Measurements from ENCODE around the gene KTN1. TPM values are rescaled to one million over a fixed set of nuclear protein-coding genes. Genes with fewer than 3 reads are reported as not detected.

Gene KTN1
- total RNA-seq, 1 donor from 2014 or later, result 193 TPM

DNA sequence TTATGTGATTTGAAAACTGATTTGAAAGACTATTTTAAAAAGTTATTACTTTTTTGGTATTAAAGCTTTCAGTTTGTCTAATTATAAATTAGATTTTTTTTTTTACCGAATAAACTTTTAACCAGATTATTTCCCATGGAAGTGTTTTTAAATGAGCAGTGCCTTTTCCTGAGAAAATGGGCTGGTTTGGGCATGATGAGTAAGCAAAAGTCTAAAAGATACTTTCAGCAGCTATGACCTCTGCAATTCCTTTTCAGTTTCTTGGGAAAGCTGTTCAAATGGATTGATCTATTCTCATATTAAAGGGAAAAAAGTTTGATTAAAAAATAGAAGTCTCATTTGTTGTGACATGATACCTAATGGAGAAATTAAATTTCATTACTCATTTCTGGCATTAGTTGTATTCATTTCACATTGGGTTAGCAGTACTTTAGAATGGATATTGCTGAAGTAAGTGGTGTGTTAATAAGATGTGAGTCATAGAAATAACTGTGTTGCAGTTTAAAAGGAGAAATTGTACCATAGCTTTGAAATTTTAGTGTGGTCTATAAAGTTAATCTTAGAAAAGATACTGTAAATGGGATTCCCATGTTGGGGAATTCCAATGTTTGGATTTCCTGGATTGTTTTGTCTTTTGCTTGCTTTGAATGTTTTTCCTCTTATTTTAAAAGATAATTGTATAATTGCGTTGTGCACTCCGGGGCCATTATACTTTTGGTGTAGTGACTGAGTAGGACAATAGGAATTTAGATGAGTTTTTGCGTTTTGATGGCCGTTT is 21.0 kb downstream of the KTN1 start:
- no peak for FAIRE-seq
- peak overlapping the region; percentile 16 for H3K4me3 ChIP-seq (ENCODE audit: insufficient read depth, low read depth, low read length)
- Mint-ChIP-seq H3K36me3 (ENCODE audit: low read depth, unreplicated experiment) (no peaks in the 10 kb centered on the region), H3K27ac (ENCODE audit: unreplicated experiment) (peak overlapping the region; percentile 95), H3K4me1 (ENCODE audit: low read depth, unreplicated experiment) (peaks cover 25% of the 10 kb centered on the region), H3K9me3 (ENCODE audit: unreplicated experiment) (peaks cover 3% of the 10 kb centered on the region), H3K4me3 (ENCODE audit: unreplicated experiment) (peak overlapping the region; percentile 37), H3K27me3 (ENCODE audit: low read depth, unreplicated experiment) (no peaks in the 10 kb centered on the region)
- peak overlapping the region; percentile 64 for H3K9ac ChIP-seq (ENCODE audit: low read length)
- peak overlapping the region; percentile 89 for H3K27ac ChIP-seq (ENCODE audit: low read depth, low read length)
- H3K4me2 ChIP-seq (ENCODE audit: low read length), result peak overlapping the region; percentile 76
- no peaks in the 10 kb centered on the region for H3K9me3 ChIP-seq (ENCODE audit: insufficient read depth, low read depth, low read length)
- no peak overlapping the region for H2AFZ ChIP-seq (ENCODE audit: low read depth, low read length)
- peak; percentile 78 for DNase-seq (ENCODE audit: low read depth)
- H4K20me1 ChIP-seq (ENCODE audit: insufficient read depth, low read length), result peaks cover 16% of the 10 kb centered on the region
- TF ChIP-seq, protein P1, sequence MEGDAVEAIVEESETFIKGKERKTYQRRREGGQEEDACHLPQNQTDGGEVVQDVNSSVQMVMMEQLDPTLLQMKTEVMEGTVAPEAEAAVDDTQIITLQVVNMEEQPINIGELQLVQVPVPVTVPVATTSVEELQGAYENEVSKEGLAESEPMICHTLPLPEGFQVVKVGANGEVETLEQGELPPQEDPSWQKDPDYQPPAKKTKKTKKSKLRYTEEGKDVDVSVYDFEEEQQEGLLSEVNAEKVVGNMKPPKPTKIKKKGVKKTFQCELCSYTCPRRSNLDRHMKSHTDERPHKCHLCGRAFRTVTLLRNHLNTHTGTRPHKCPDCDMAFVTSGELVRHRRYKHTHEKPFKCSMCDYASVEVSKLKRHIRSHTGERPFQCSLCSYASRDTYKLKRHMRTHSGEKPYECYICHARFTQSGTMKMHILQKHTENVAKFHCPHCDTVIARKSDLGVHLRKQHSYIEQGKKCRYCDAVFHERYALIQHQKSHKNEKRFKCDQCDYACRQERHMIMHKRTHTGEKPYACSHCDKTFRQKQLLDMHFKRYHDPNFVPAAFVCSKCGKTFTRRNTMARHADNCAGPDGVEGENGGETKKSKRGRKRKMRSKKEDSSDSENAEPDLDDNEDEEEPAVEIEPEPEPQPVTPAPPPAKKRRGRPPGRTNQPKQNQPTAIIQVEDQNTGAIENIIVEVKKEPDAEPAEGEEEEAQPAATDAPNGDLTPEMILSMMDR (IDR thresholded peaks at IDR 0.05; ENCODE audit: insufficient read depth, low read depth, low read length), result no peak
- no peak for TF ChIP-seq EZH2 (IDR thresholded peaks at IDR 0.05; ENCODE audit: insufficient read depth, low read length)
- H3K36me3 ChIP-seq (ENCODE audit: insufficient read depth, low read length), result no peaks in the 10 kb centered on the region
- no peaks in the 10 kb centered on the region for H3K27me3 ChIP-seq (ENCODE audit: insufficient read depth, low read length)
- H3K79me2 ChIP-seq (ENCODE audit: insufficient read depth, low read length), result peaks cover 90% of the 10 kb centered on the region
- peaks cover 31% of the 10 kb centered on the region for H3K4me1 ChIP-seq (ENCODE audit: insufficient read depth, low read length)

DNA sequence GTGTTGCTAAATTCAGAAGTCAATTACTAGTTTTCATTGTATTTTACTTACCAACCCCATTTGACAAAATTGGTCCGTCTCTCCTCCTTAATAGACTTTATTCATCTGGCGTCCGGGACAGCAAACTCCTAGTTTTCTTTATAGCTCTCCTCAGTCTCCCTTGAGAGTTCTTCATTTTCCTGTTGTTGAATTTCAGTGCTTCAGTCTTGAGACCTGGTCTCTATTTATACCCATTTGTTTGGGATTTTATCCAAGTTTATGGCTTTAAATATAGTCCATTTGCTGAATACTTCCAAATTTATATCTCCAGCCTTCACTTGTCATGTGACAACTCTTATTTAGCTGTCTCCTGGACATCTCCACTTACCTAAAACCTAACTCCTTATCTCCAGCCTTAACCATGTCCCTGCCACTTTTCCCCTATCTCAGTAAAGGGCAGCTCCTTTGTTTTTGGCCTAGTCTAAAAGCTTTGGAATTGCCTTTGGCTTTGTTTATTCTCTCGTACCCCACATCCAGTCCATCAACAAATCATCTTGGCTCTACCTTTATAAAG is 23.5 kb downstream of the KTN1 start:
- Mint-ChIP-seq H3K36me3 (ENCODE audit: low read depth, unreplicated experiment) (no peaks in the 10 kb centered on the region), H3K4me3 (ENCODE audit: unreplicated experiment) (no peak overlapping the region), H3K27me3 (ENCODE audit: low read depth, unreplicated experiment) (no peaks in the 10 kb centered on the region), H3K9me3 (ENCODE audit: unreplicated experiment) (no peaks in the 10 kb centered on the region), H3K4me1 (ENCODE audit: low read depth, unreplicated experiment) (peaks cover 43% of the 10 kb centered on the region), H3K27ac (ENCODE audit: unreplicated experiment) (no peak overlapping the region)
- Histone ChIP-seq H2AFZ (ENCODE audit: low read depth, low read length) (no peak overlapping the region), H3K27ac (ENCODE audit: low read depth, low read length) (no peak overlapping the region), H3K36me3 (ENCODE audit: insufficient read depth, low read length) (no peaks in the 10 kb centered on the region), H3K4me3 (ENCODE audit: insufficient read depth, low read depth, low read length) (no peak overlapping the region), H4K20me1 (ENCODE audit: insufficient read depth, low read length) (peaks cover 20% of the 10 kb centered on the region), H3K4me2 (ENCODE audit: low read length) (no peak overlapping the region), H3K9me3 (ENCODE audit: insufficient read depth, low read depth, low read length) (no peaks in the 10 kb centered on the region), H3K79me2 (ENCODE audit: insufficient read depth, low read length) (peaks cover 92% of the 10 kb centered on the region), H3K4me1 (ENCODE audit: insufficient read depth, low read length) (peaks cover 32% of the 10 kb centered on the region), H3K27me3 (ENCODE audit: insufficient read depth, low read length) (no peaks in the 10 kb centered on the region), H3K9ac (ENCODE audit: low read length) (no peak overlapping the region)
- no peak for TF ChIP-seq EZH2 (IDR thresholded peaks at IDR 0.05; ENCODE audit: insufficient read depth, low read length)
- TF ChIP-seq, protein P1 (IDR thresholded peaks at IDR 0.05; ENCODE audit: insufficient read depth, low read depth, low read length), result no peak
- DNase-seq (ENCODE audit: low read depth) (no peak), FAIRE-seq (no peak)

DNA sequence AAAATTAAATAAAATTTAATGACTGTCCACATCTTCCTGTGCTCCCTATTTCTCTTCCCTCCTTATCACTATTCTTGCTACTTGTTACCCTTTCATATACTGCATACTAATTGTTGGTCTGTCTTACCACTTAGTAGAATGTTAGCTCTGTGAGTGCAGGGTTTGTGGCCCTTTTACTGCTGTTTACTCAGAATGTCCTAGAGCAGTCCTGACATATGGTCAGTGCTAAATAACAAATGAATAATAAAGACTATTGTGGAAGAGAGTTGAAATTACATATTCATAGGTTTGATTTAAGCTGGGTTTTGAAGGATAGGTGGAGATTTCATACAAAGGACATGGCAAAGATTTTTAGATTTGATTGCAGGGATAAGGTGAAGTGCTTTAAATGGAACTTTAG is 24.5 kb downstream of the KTN1 start:
- Histone ChIP-seq H2AFZ (ENCODE audit: low read depth, low read length) (no peak overlapping the region), H3K79me2 (ENCODE audit: insufficient read depth, low read length) (peaks cover 92% of the 10 kb centered on the region), H3K27me3 (ENCODE audit: insufficient read depth, low read length) (no peaks in the 10 kb centered on the region), H4K20me1 (ENCODE audit: insufficient read depth, low read length) (peaks cover 26% of the 10 kb centered on the region), H3K4me2 (ENCODE audit: low read length) (no peak overlapping the region), H3K4me1 (ENCODE audit: insufficient read depth, low read length) (peaks cover 39% of the 10 kb centered on the region), H3K36me3 (ENCODE audit: insufficient read depth, low read length) (no peaks in the 10 kb centered on the region), H3K27ac (ENCODE audit: low read depth, low read length) (no peak overlapping the region), H3K9me3 (ENCODE audit: insufficient read depth, low read depth, low read length) (no peaks in the 10 kb centered on the region), H3K9ac (ENCODE audit: low read length) (no peak overlapping the region), H3K4me3 (ENCODE audit: insufficient read depth, low read depth, low read length) (no peak overlapping the region)
- TF ChIP-seq, protein P1 (IDR thresholded peaks at IDR 0.05; ENCODE audit: insufficient read depth, low read depth, low read length), result no peak
- no peaks in the 10 kb centered on the region for H3K36me3 Mint-ChIP-seq (ENCODE audit: low read depth, unreplicated experiment)
- FAIRE-seq, result no peak
- H3K27me3 Mint-ChIP-seq (ENCODE audit: low read depth, unreplicated experiment), result no peaks in the 10 kb centered on the region
- H3K9me3 Mint-ChIP-seq (ENCODE audit: unreplicated experiment), result no peaks in the 10 kb centered on the region
- peaks cover 45% of the 10 kb centered on the region for H3K4me1 Mint-ChIP-seq (ENCODE audit: low read depth, unreplicated experiment)
- no peak for DNase-seq (ENCODE audit: low read depth)
- no peak overlapping the region for H3K4me3 Mint-ChIP-seq (ENCODE audit: unreplicated experiment)
- no peak overlapping the region for H3K27ac Mint-ChIP-seq (ENCODE audit: unreplicated experiment)
